ENCODE measurements around the gene THSD7B.

DNA sequence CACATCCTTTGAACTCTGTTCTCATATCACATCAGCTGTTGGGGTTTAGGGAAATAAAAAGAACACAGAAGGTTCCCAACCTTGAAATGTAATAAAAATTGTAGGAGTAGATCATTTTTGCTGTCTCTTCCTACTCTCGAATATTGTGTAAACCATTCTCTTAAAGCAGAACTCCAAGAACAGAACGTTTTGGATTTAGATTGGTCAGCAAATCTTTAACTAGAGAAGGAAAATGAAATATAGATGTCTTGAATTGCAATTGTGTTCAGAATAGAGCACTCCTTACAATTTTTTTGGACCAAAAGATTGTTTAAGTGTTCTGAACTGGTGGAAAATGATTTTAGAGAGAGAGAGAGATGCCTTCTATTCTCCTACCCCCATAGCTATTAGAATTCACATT is 23.9 kb upstream of the THSD7B start:
- TF ChIP-seq KDM1A (IDR thresholded peaks at IDR 0.05; ENCODE audit: low read depth) (no peak), POLR2A (IDR thresholded peaks at IDR 0.05; ENCODE audit: low read length) (no peak), HOXB13 (CRISPR knock-in tag; IDR thresholded peaks at IDR 0.05; ENCODE audit: low read depth) (no peak), JUNB (IDR thresholded peaks at IDR 0.05) (no peak), CEBPB (IDR thresholded peaks at IDR 0.05) (no peak), HEYL (CRISPR knock-in tag; IDR thresholded peaks at IDR 0.05) (no peak), RAD21 (conservative IDR thresholded peaks at IDR 0.05 in 1 of 2, IDR thresholded peaks at IDR 0.05 in 1 of 2) (no peak), HDAC2 (IDR thresholded peaks at IDR 0.05) (no peak), SMC3 (IDR thresholded peaks at IDR 0.05) (no peak), FOSL2 (IDR thresholded peaks at IDR 0.05) (no peak), FOSL2 (CRISPR knock-in tag; IDR thresholded peaks at IDR 0.05) (no peak)
- TF ChIP-seq, protein P1, sequence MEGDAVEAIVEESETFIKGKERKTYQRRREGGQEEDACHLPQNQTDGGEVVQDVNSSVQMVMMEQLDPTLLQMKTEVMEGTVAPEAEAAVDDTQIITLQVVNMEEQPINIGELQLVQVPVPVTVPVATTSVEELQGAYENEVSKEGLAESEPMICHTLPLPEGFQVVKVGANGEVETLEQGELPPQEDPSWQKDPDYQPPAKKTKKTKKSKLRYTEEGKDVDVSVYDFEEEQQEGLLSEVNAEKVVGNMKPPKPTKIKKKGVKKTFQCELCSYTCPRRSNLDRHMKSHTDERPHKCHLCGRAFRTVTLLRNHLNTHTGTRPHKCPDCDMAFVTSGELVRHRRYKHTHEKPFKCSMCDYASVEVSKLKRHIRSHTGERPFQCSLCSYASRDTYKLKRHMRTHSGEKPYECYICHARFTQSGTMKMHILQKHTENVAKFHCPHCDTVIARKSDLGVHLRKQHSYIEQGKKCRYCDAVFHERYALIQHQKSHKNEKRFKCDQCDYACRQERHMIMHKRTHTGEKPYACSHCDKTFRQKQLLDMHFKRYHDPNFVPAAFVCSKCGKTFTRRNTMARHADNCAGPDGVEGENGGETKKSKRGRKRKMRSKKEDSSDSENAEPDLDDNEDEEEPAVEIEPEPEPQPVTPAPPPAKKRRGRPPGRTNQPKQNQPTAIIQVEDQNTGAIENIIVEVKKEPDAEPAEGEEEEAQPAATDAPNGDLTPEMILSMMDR (IDR thresholded peaks at IDR 0.05): no peak
- TF ChIP-seq, protein P2, sequence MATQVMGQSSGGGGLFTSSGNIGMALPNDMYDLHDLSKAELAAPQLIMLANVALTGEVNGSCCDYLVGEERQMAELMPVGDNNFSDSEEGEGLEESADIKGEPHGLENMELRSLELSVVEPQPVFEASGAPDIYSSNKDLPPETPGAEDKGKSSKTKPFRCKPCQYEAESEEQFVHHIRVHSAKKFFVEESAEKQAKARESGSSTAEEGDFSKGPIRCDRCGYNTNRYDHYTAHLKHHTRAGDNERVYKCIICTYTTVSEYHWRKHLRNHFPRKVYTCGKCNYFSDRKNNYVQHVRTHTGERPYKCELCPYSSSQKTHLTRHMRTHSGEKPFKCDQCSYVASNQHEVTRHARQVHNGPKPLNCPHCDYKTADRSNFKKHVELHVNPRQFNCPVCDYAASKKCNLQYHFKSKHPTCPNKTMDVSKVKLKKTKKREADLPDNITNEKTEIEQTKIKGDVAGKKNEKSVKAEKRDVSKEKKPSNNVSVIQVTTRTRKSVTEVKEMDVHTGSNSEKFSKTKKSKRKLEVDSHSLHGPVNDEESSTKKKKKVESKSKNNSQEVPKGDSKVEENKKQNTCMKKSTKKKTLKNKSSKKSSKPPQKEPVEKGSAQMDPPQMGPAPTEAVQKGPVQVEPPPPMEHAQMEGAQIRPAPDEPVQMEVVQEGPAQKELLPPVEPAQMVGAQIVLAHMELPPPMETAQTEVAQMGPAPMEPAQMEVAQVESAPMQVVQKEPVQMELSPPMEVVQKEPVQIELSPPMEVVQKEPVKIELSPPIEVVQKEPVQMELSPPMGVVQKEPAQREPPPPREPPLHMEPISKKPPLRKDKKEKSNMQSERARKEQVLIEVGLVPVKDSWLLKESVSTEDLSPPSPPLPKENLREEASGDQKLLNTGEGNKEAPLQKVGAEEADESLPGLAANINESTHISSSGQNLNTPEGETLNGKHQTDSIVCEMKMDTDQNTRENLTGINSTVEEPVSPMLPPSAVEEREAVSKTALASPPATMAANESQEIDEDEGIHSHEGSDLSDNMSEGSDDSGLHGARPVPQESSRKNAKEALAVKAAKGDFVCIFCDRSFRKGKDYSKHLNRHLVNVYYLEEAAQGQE (IDR thresholded peaks at IDR 0.05): no peak
- TF ChIP-seq, protein P3, sequence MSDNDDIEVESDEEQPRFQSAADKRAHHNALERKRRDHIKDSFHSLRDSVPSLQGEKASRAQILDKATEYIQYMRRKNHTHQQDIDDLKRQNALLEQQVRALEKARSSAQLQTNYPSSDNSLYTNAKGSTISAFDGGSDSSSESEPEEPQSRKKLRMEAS (IDR thresholded peaks at IDR 0.05): no peak
